ENCODE results near the gene RCOR1.

GRCh38 chr14:102688290-102688689 lies 95.8 kb downstream of the RCOR1 start:
- TF ChIP-seq POLR2AphosphoS5 (IDR thresholded peaks at IDR 0.05; ENCODE audit: low read depth, low read length): no peak
- TF ChIP-seq REST (IDR thresholded peaks at IDR 0.05; ENCODE audit: insufficient read depth in 1 of 2, low read depth in 2 of 2, low read length in 2 of 2): no peak
- no peak for TF ChIP-seq TAF1 (IDR thresholded peaks at IDR 0.05; ENCODE audit: borderline replicate concordance, insufficient read depth, low read length)
